MCF 10A (cell line): ENCODE measurements around the gene DDA1. TPM values are rescaled to one million over a fixed set of nuclear protein-coding genes. Genes with fewer than 3 reads are reported as not detected.

Experiments used
- BruUV-seq: library from RNA; stranded (reverse); fragments of 400-500 nt; replicated peaks from 2 replicates; lab custom pipeline; 2021; lab: Mats Ljungman, UMichigan
- CTCF ChIA-PET: fragments of 300-600 bp; sonication (Branson Sonifier 250); formaldehyde crosslinking; extraction: SDS; loops from one replicate; lab custom pipeline; 2021; ENCODE audit warnings: antibody characterized with exemption, inconsistent platforms; lab: Yijun Ruan, JAX
- POLR2A ChIA-PET: fragments of 300-600, 350-650 bp; sonication (Branson Sonifier 250); formaldehyde crosslinking; extraction: SDS; loops from one replicate; lab custom pipeline; 2020; ENCODE audit warnings: antibody characterized with exemption, inconsistent platforms; lab: Yijun Ruan, JAX
- DNase-seq: peaks from one replicate; pipeline ENCODE4 v3.0.0-alpha.2; 2018; ENCODE audit not compliant: unreplicated experiment
- H3K27ac Mint-ChIP-seq: one replicate; pipeline ENCODE4 v1.8.0; 2022; ENCODE audit warnings: mild to moderate bottlenecking, low read depth, mixed read lengths; ENCODE audit not compliant: unreplicated experiment
- H3K27me3 Mint-ChIP-seq: one replicate; pipeline ENCODE4 v1.8.0; 2022; ENCODE audit warnings: mixed read lengths; ENCODE audit not compliant: insufficient read depth, unreplicated experiment
- H3K36me3 Mint-ChIP-seq: one replicate; pipeline ENCODE4 v1.8.0; 2022; ENCODE audit warnings: mild to moderate bottlenecking, moderate library complexity, mixed read lengths; ENCODE audit not compliant: insufficient read depth, unreplicated experiment
- H3K4me1 Mint-ChIP-seq: one replicate; pipeline ENCODE4 v1.8.0; 2022; ENCODE audit warnings: mixed read lengths; ENCODE audit not compliant: insufficient read depth, unreplicated experiment
- H3K4me3 Mint-ChIP-seq: one replicate; pipeline ENCODE4 v1.8.0; 2022; ENCODE audit warnings: mild to moderate bottlenecking, moderate library complexity, mixed read lengths; ENCODE audit not compliant: unreplicated experiment
- H3K9me3 Mint-ChIP-seq: one replicate; pipeline ENCODE4 v1.8.0; 2022; ENCODE audit warnings: mixed read lengths; ENCODE audit not compliant: unreplicated experiment
- intact Hi-C: fragments of 100-400 bp; cut with micrococcal nuclease; formaldehyde crosslinking; loops from 2 replicates; pipeline ENCODE4 v1.14.1; 2022
- total RNA-seq: library from RNA; stranded (reverse); gene quantifications from 2 replicates; pipeline ENCODE4 v1.2.3, GENCODE V29; 2022
- TF ChIP-seq, protein P1 (sequence below): fragments of 200-600 bp; IDR thresholded peaks from one replicate; pipeline ENCODE4 v1.8.0; 2022; ENCODE audit warnings: antibody characterized with exemption, mild to moderate bottlenecking; ENCODE audit not compliant: unreplicated experiment

Gene DDA1
- total RNA-seq, 1 experiment from 2014 or later = 57.4 TPM

DNA sequence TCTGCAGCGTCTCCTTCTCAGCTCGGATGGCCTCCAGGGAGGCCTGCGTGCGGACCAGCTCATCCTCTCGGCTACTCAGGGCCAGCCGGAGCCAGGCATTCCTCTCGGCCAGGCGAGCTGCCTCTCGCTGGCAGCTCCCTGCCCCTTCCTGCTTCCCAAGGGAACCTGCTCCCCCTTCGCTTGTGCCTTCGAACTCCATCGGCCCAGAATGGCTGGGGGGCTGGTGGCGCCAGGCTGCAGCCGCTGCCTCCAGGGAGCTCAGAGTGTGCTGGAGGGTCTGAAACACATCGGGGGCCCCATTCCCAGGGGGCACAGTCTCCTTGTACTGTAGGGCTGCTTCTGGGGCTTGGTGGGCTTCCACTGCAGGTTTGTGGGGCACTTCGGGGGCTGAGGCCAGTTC lies 46.8 kb upstream of the DDA1 start:
- TF ChIP-seq, protein P1, sequence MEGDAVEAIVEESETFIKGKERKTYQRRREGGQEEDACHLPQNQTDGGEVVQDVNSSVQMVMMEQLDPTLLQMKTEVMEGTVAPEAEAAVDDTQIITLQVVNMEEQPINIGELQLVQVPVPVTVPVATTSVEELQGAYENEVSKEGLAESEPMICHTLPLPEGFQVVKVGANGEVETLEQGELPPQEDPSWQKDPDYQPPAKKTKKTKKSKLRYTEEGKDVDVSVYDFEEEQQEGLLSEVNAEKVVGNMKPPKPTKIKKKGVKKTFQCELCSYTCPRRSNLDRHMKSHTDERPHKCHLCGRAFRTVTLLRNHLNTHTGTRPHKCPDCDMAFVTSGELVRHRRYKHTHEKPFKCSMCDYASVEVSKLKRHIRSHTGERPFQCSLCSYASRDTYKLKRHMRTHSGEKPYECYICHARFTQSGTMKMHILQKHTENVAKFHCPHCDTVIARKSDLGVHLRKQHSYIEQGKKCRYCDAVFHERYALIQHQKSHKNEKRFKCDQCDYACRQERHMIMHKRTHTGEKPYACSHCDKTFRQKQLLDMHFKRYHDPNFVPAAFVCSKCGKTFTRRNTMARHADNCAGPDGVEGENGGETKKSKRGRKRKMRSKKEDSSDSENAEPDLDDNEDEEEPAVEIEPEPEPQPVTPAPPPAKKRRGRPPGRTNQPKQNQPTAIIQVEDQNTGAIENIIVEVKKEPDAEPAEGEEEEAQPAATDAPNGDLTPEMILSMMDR = no peak
- CTCF ChIA-PET = interaction anchor here (0.5 to 5.7 kb wide), 3 partner anchors 20 to 82 kb away, joined by 3 to 44 read pairs (median 4); partner anchors contain the start of gene ANKLE1
- no TSS peak for BruUV-seq

DNA sequence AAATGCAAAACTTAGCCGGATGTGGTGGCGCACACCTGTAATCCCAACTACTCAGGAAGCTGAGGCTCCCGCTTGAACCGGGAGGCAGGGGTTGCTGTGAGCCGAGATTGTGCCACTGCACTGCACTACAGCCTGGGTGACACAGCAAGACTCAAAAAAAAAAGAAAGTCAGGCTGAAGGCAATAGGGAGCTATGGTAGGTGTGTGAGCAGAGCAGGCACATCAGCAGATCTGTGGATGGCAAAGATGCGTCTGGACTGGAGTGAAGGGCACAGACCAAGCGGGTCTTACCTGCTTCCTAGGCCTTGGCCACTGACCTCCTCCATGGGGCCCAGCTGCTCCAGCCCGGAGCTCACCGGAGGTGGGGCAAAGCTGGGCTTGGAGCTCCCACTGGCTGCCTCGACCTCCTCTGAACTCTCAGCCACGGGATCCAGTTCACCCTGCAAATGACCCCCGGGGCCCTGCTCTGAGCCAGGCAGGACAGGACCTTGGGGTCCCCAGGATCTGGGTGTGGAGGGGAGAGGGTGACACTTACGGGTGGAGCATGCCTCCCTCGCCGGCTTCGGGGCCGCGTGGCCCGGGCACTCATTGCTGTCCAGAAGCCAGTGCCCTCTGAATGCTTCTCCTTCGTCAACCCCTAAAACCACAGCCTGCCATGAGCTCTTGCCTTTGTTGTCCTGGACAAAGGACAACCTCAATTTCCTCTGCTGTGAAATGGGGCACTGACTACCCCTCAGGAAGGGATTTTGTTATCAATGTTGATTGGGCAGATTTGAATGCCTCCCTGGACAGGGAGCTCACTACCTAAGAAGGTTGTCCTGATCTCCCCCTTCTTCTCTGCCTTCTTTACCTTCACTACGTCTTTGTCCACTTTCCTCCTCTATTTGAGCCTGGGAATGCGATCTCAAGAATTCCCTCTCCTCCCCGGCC lies 45.4 kb upstream of the DDA1 start:
- peaks cover 7% of the 10 kb centered on the region for H3K9me3 Mint-ChIP-seq
- no peak overlapping the region for H3K4me3 Mint-ChIP-seq
- peaks cover 12% of the 10 kb centered on the region for H3K4me1 Mint-ChIP-seq
- H3K27ac Mint-ChIP-seq = no peak overlapping the region
- no TSS peak for BruUV-seq
- POLR2A ChIA-PET = interaction anchor here (1.4 kb wide), 1 partner anchor 30 kb away, joined by 5 read pairs; no protein-coding TSS in a partner anchor
- DNase-seq = no peak
- peaks cover 9% of the 10 kb centered on the region for H3K36me3 Mint-ChIP-seq
- CTCF ChIA-PET = interaction anchor here (0.5 to 1.1 kb wide), 5 partner anchors 9 to 1058 kb away, joined by 3 to 5 read pairs (median 3); no protein-coding TSS in a partner anchor
- H3K27me3 Mint-ChIP-seq = no peaks in the 10 kb centered on the region
- intact Hi-C loops = no loop called here
- TF ChIP-seq, protein P1 = no peak

More for the DNA sequence above, 46.8 kb upstream of the DDA1 start:
- intact Hi-C loops = no loop called here
- POLR2A ChIA-PET = no interaction called here
- Mint-ChIP-seq H3K36me3 (no peaks in the 10 kb centered on the region), H3K27ac (no peak overlapping the region), H3K4me1 (peaks cover 12% of the 10 kb centered on the region), H3K4me3 (no peak overlapping the region), H3K9me3 (peaks cover 7% of the 10 kb centered on the region), H3K27me3 (no peaks in the 10 kb centered on the region)
- no peak for DNase-seq

DNA sequence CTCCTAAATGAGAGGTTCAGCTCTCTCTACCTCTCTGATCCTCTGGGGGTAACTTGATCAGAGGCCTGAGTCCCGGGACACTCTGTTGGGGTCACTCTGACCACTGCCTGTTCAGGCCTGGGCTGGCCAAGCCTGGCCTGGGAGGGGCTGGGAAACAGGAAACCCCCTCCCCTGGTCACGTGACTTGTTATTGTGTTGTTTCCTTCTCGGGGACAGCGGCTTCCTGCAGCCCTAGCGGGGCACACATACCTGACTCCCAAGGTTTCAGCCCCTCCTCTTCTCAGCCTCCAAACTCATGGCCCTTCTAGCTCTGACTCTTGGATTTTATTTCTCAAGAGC lies 44.8 kb upstream of the DDA1 start, which contains the start of gene USHBP1:
Gene USHBP1, minus strand, starts transcription at position 105 of the 339 bp plus-strand sequence. CDS start 446 bp downstream, outside the sequence.
- peaks cover 7% of the 10 kb centered on the region for H3K9me3 Mint-ChIP-seq
- H3K36me3 Mint-ChIP-seq = peaks cover 15% of the 10 kb centered on the region
- intact Hi-C loops = no loop called here
- no peak within 1 kb of the TSS for H3K27ac Mint-ChIP-seq
- H3K27me3 Mint-ChIP-seq = no peaks in the 10 kb centered on the region
- DNase-seq = no peak
- BruUV-seq = no TSS peak
- POLR2A ChIA-PET = interaction anchor here (1.4 kb wide), 1 partner anchor 30 kb away, joined by 5 read pairs; no protein-coding TSS in a partner anchor
- TF ChIP-seq, protein P1 = no peak
- no peak within 1 kb of the TSS for H3K4me3 Mint-ChIP-seq
- CTCF ChIA-PET = interaction anchor here (0.6 to 1.1 kb wide), 4 partner anchors 10 to 594 kb away, joined by 3 to 5 read pairs (median 4); no protein-coding TSS in a partner anchor
- peaks cover 12% of the 10 kb centered on the region for H3K4me1 Mint-ChIP-seq

GRCh38 chr19:17266026-17266425 lies 43.3 kb upstream of the DDA1 start:
- no peak for DNase-seq
- POLR2A ChIA-PET = interaction anchor here (1.0 to 2.9 kb wide), 5 partner anchors 11 to 50 kb away, joined by 3 to 21 read pairs (median 9); partner anchors contain the start of genes DDA1, NR2F6 and OCEL1
- BruUV-seq = no TSS peak
- CTCF ChIA-PET = interaction anchor here (0.6 to 1.3 kb wide), 3 partner anchors 13 to 696 kb away, joined by 3 to 4 read pairs (median 3); no protein-coding TSS in a partner anchor
- intact Hi-C loops = no loop called here
- TF ChIP-seq, protein P1 = no peak
- Mint-ChIP-seq H3K4me1 (peaks cover 7% of the 10 kb centered on the region), H3K9me3 (peaks cover 7% of the 10 kb centered on the region), H3K27ac (no peak overlapping the region), H3K27me3 (no peaks in the 10 kb centered on the region), H3K36me3 (peaks cover 30% of the 10 kb centered on the region), H3K4me3 (no peak overlapping the region)
